Measurements from ENCODE around the gene PLCL2.

DNA sequence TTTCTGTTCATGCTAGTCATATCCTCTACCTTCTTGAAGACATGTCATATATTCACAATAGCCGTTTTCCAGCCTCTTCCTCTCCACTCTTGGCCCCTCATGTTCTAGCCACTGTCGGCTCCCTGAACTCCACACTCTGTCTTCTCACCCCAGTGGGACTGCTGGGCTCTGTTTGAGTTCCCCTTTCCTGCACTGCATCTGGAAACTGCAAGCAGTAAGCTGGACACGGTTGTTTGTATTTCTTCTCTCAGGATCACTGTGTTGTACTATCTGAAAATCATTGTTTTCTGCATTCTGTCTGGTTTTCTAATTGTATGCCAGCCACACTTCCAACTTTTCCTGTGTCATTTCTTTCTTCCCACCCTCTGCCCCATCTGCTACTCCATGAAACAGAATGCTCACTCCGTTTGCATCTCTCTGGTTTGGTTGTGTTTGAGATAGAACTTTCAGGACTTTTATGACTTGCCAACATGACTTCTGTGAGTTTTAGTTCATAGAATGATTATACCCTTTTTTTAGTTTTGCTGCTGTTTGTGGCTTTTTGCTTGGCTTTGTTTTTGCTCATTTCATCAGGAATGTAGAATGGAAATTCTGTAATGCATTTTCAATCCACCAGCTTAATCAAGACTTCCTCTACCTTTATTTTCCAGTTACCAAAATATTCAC, 192.3 kb downstream of the PLCL2 start:
- TF ChIP-seq, protein P1, sequence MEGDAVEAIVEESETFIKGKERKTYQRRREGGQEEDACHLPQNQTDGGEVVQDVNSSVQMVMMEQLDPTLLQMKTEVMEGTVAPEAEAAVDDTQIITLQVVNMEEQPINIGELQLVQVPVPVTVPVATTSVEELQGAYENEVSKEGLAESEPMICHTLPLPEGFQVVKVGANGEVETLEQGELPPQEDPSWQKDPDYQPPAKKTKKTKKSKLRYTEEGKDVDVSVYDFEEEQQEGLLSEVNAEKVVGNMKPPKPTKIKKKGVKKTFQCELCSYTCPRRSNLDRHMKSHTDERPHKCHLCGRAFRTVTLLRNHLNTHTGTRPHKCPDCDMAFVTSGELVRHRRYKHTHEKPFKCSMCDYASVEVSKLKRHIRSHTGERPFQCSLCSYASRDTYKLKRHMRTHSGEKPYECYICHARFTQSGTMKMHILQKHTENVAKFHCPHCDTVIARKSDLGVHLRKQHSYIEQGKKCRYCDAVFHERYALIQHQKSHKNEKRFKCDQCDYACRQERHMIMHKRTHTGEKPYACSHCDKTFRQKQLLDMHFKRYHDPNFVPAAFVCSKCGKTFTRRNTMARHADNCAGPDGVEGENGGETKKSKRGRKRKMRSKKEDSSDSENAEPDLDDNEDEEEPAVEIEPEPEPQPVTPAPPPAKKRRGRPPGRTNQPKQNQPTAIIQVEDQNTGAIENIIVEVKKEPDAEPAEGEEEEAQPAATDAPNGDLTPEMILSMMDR (IDR thresholded peaks at IDR 0.05), result no peak
- TF ChIP-seq POLR2A (IDR thresholded peaks at IDR 0.05; ENCODE audit: low read depth), result no peak
- no peak for TF ChIP-seq POLR2AphosphoS5 (IDR thresholded peaks at IDR 0.05)

All from esophagus muscularis mucosa (tissue), 3 donors.